HEK293T (cell line): Measurements from ENCODE around the gene SLC39A5.

ENCODE experiments used
- CTCF ChIA-PET: fragments of 350-600 bp; formaldehyde crosslinking; extraction: SDS; loops from one replicate; lab custom pipeline; 2021; ENCODE audit warnings: antibody characterized with exemption, inconsistent platforms; lab: Yijun Ruan, JAX
- POLR2A ChIA-PET: fragments of 350-600 bp; formaldehyde crosslinking; extraction: SDS; loops from one replicate; lab custom pipeline; 2020; ENCODE audit warnings: antibody characterized with exemption, inconsistent platforms; lab: Yijun Ruan, JAX
- DNase-seq: peaks from one replicate; pipeline ENCODE4 v3.0.0; 2012; ENCODE audit warnings: mixed read lengths; ENCODE audit errors: extremely low spot score
- ARNT ChIP-seq: fragments of 450-650 bp; IDR thresholded peaks from 2 replicates; pipeline ENCODE4 v1.6.1; 2017; ENCODE audit warnings: mild to moderate bottlenecking
- BHLHE40 ChIP-seq: fragments of 450-650 bp; IDR thresholded peaks from 2 replicates; pipeline ENCODE4 v1.6.1; 2016; ENCODE audit warnings: mild to moderate bottlenecking, moderate library complexity, borderline replicate concordance
- CTBP1 ChIP-seq: fragments of 450-650 bp; IDR thresholded peaks from 2 replicates; pipeline ENCODE4 v1.6.1; 2016; ENCODE audit warnings: borderline replicate concordance
- ELF4 ChIP-seq: fragments of 450-650 bp; IDR thresholded peaks from 2 replicates; pipeline ENCODE4 v1.6.1; 2017; ENCODE audit warnings: antibody characterized with exemption
- FOXA1 ChIP-seq: fragments of 450-650 bp; IDR thresholded peaks from 2 replicates; pipeline ENCODE4 v1.6.1; 2016; ENCODE audit warnings: mild to moderate bottlenecking
- FOXK2 ChIP-seq: fragments of 450-650 bp; IDR thresholded peaks from 2 replicates; pipeline ENCODE4 v1.6.1; 2016; ENCODE audit warnings: mild to moderate bottlenecking
- FOXM1 ChIP-seq: fragments of 450-650 bp; IDR thresholded peaks from 2 replicates; pipeline ENCODE4 v1.6.1; 2017; ENCODE audit warnings: mild to moderate bottlenecking, borderline replicate concordance
- HDGF ChIP-seq: fragments of 450-650 bp; IDR thresholded peaks from 2 replicates; pipeline ENCODE4 v1.6.1; 2017; ENCODE audit warnings: antibody characterized with exemption, borderline replicate concordance
- L3MBTL2 ChIP-seq: fragments of 450-650 bp; conservative IDR thresholded peaks from 2 replicates; pipeline ENCODE4 v1.6.1; 2016; ENCODE audit warnings: mild to moderate bottlenecking
- LEF1 ChIP-seq: fragments of 450-650 bp; IDR thresholded peaks from 2 replicates; pipeline ENCODE4 v1.6.1; 2017; ENCODE audit warnings: mild to moderate bottlenecking, borderline replicate concordance
- NFRKB ChIP-seq: fragments of 450-650 bp; IDR thresholded peaks from 2 replicates; pipeline ENCODE4 v1.6.1; 2016; ENCODE audit warnings: mild to moderate bottlenecking, moderate library complexity
- PKNOX1 ChIP-seq: fragments of 450-650 bp; IDR thresholded peaks from 2 replicates; pipeline ENCODE4 v1.6.1; 2016
- SP1 ChIP-seq: fragments of 450-650 bp; IDR thresholded peaks from 2 replicates; pipeline ENCODE4 v1.6.1; 2017
- SUZ12 ChIP-seq: fragments of 450-650 bp; IDR thresholded peaks from 2 replicates; pipeline ENCODE4 v1.6.1; 2016; ENCODE audit warnings: mild to moderate bottlenecking
- TARDBP ChIP-seq: fragments of 450-650 bp; IDR thresholded peaks from 2 replicates; pipeline ENCODE4 v1.6.1; 2016
- ZNF384 ChIP-seq: fragments of 450-650 bp; IDR thresholded peaks from 2 replicates; pipeline ENCODE4 v1.6.1; 2016

SLC39A5 gene

GRCh38 chr12:56229916-56230431 lies at the start of gene SLC39A5:
SLC39A5 (plus strand) TSS chr12:56230051; CDS start chr12:56231275, 1,224 bp downstream.
- POLR2A ChIA-PET: interaction anchor here (3.0 kb wide), 1 partner anchor 8 kb away, joined by 18 read pairs; the partner anchor contains the start of gene RNF41
- CTCF ChIA-PET: no interaction called here
- TF ChIP-seq ZNF384: no peak
- TF ChIP-seq FOXK2: no peak
- no peak for TF ChIP-seq LEF1
- TF ChIP-seq ARNT: no peak
- no peak for TF ChIP-seq L3MBTL2
- no peak for TF ChIP-seq ELF4
- no peak for TF ChIP-seq SUZ12
- no peak for TF ChIP-seq NFRKB
- no peak for DNase-seq

- CTCF ChIA-PET: interaction anchor here (0.6 to 3.2 kb wide), 2 partner anchors 68 to 107 kb away, joined by 3 to 32 read pairs; partner anchors contain the start of genes ERBB3 and ZC3H10
- TF ChIP-seq ELF4 (no peak), FOXM1 (no peak), L3MBTL2 (no peak), NFRKB (no peak), SP1 (no peak), FOXK2 (no peak), SUZ12 (no peak)
- POLR2A ChIA-PET: no interaction called here
- DNase-seq: no peak
These were observed 42.9 kb upstream of the SLC39A5 start for GRCh38 chr12:56186957-56187356.

GRCh38 chr12:56188131-56188777 lies 41.6 kb upstream of the SLC39A5 start:
- DNase-seq: no peak
- CTCF ChIA-PET: interaction anchor here (1.6 to 3.2 kb wide), 4 partner anchors 34 to 69 kb away, joined by 6 to 32 read pairs (median 14); partner anchors contain the start of genes RNF41 and ZC3H10
- no peak for TF ChIP-seq SUZ12
- TF ChIP-seq LEF1: no peak
- no peak for TF ChIP-seq SP1
- no peak for TF ChIP-seq ARNT
- no peak for TF ChIP-seq PKNOX1
- no peak for TF ChIP-seq BHLHE40
- no peak for TF ChIP-seq TARDBP
- TF ChIP-seq FOXA1: no peak
- TF ChIP-seq CTBP1: no peak
- TF ChIP-seq FOXM1: no peak
- no peak for TF ChIP-seq L3MBTL2
- no peak for TF ChIP-seq ZNF384
- TF ChIP-seq HDGF: no peak
- TF ChIP-seq ELF4: no peak
- no peak for TF ChIP-seq NFRKB
- no peak for TF ChIP-seq FOXK2
- POLR2A ChIA-PET: interaction anchor here (0.5 to 5.3 kb wide), 9 partner anchors 33 to 471 kb away, joined by 3 to 66 read pairs (median 4); partner anchors contain the start of genes ESYT1, ORMDL2, PAN2 and RNF41

GRCh38 chr12:56188778-56189098 lies 41.1 kb upstream of the SLC39A5 start:
- ChIA-PET CTCF (interaction anchor here (0.8 to 3.2 kb wide), 11 partner anchors 13 to 108 kb away, joined by 3 to 32 read pairs (median 9); partner anchors contain the start of genes ESYT1, RNF41 and ZC3H10), POLR2A (interaction anchor here (0.5 to 5.3 kb wide), 18 partner anchors 15 to 472 kb away, joined by 3 to 66 read pairs (median 4); partner anchors contain the start of genes ANKRD52, COQ10A, ESYT1 and MYL6)
- DNase-seq: no peak
- TF ChIP-seq FOXM1: no peak

- TF ChIP-seq ARNT: peak; percentile 68
- TF ChIP-seq FOXM1: peak; percentile 32; the same call in 1 of the 2 replicates
- no peak for TF ChIP-seq SP1
- ChIA-PET CTCF (interaction anchor here (0.6 to 3.2 kb wide), 22 partner anchors 9 to 325 kb away, joined by 3 to 32 read pairs (median 4); partner anchors contain the start of genes ANKRD52, ESYT1, PA2G4 and RNF41), POLR2A (interaction anchor here (0.6 to 5.3 kb wide), 32 partner anchors 9 to 372 kb away, joined by 3 to 66 read pairs (median 4); partner anchors contain the start of genes ANKRD52, COQ10A, ESYT1 and MYL6)
- peak; percentile 91 for DNase-seq
These were observed 40.5 kb upstream of the SLC39A5 start, which contains the start of gene SMARCC2 for GRCh38 chr12:56189099-56189917. SMARCC2 (minus strand) TSS chr12:56189483; CDS start chr12:56189461, 22 bp downstream.

- TF ChIP-seq TARDBP (no peak), L3MBTL2 (peak; percentile 73), ZNF384 (peak; percentile 96), HDGF (no peak), FOXM1 (peak; percentile 24; the same call in 1 of the 2 replicates), CTBP1 (no peak), BHLHE40 (no peak), SP1 (no peak), PKNOX1 (no peak), ARNT (no peak), ELF4 (peak; percentile 82)
- peak; percentile 83 for DNase-seq
- ChIA-PET POLR2A (interaction anchor here (0.8 to 5.3 kb wide), 26 partner anchors 9 to 193 kb away, joined by 3 to 66 read pairs (median 6); partner anchors contain the start of genes ANKRD52, COQ10A, ESYT1 and MYL6), CTCF (interaction anchor here (0.6 to 3.2 kb wide), 19 partner anchors 10 to 324 kb away, joined by 3 to 32 read pairs (median 5); partner anchors contain the start of genes ANKRD52, ESYT1, PA2G4 and RNF41)
These were observed 39.7 kb upstream of the SLC39A5 start for GRCh38 chr12:56189918-56190694.
